GM06990 (cell line): ENCODE data around the gene RPTOR.

Experiments used
- DNase-seq: peaks from one replicate; pipeline ENCODE4 v3.0.0-alpha.2; 2011; ENCODE audit not compliant: insufficient read length; ENCODE audit errors: extremely low read depth
- H3K27me3 ChIP-seq: replicated peaks from 2 replicates; pipeline ENCODE4 v1.6.0; 2011; ENCODE audit warnings: low read length; ENCODE audit not compliant: control insufficient read depth, insufficient read depth
- H3K36me3 ChIP-seq: 2 replicates; pipeline ENCODE4 v1.5.1; 2011; ENCODE audit warnings: low read length; ENCODE audit not compliant: control insufficient read depth, insufficient read depth
- H3K4me3 ChIP-seq: replicated peaks from 2 replicates; pipeline ENCODE4 v1.5.1; 2011; ENCODE audit warnings: low read depth, mild to moderate bottlenecking, control low read depth, low read length
- CTCF ChIP-seq: IDR thresholded peaks from 2 replicates; pipeline ENCODE4 v1.5.1; 2011; ENCODE audit warnings: low read length, control low read depth, mild to moderate bottlenecking, inconsistent platforms; ENCODE audit not compliant: insufficient read depth, poor library complexity, severe bottlenecking

RPTOR gene

GRCh38 chr17:80925688-80926335 is 381.2 kb downstream of the RPTOR start:
- no peak for DNase-seq
- Histone ChIP-seq H3K36me3 (peaks cover 19% of the 10 kb centered on the region), H3K27me3 (no peaks in the 10 kb centered on the region), H3K4me3 (no peak overlapping the region)
- TF ChIP-seq CTCF, result no peak

DNA sequence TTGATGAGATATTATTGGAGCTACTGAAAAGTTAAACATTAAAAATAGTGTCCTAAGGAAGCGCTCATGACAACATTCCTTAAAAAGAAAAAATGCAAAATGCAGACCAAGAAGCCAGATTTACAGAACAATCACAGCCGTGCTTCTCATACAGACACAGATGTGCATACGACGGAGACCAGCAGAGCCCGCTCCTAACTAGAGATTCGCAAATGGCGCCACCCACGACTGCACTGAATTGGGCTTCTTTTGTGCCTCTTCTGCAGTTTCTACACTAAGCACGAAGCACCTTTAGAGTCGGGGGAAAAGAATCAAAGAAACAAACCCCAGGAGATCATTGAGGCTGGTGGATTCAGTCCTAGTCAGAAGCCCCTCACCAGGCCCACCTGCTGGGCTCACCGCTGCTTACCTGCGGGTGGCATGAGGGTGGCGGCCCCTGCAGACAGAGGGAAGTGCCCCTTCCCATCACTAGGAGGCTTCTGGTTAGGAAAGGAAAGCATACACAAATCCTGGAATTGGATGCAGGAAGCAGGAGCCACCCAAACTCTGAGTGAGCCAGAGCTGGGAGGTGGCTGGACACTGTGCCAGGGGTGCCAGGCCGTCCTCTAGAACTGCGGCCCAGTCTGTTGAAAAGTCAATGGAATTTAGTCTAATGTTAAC is 382.1 kb downstream of the RPTOR start:
- Histone ChIP-seq H3K27me3 (no peaks in the 10 kb centered on the region), H3K36me3 (peaks cover 19% of the 10 kb centered on the region), H3K4me3 (no peak overlapping the region)
- no peak for DNase-seq
- no peak for TF ChIP-seq CTCF

DNA sequence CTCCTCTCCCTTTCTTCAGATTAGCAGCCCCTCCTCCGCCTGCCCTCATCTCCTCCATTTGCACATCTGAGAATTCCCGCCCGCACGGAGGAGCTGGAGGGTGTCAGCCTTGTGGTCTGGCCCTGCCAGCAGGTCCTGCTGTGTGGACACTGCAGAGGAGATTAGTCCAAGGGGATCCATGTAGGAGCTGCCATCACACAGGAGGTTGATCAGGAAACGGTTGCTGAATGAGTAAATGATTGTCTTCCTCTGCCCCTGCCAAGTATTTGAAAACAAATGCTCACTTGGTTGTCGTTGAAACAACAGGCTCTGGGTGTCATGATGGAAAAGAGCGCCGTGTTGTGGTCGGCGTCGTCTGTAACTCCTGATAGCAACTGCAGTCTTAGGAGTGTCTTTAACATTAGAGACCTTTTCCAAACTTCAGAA is 383.2 kb downstream of the RPTOR start:
- DNase-seq, result no peak
- H3K36me3 ChIP-seq, result peaks cover 19% of the 10 kb centered on the region
- H3K27me3 ChIP-seq, result no peaks in the 10 kb centered on the region
- no peak overlapping the region for H3K4me3 ChIP-seq
- TF ChIP-seq CTCF, result no peak

GRCh38 chr17:80929449-80929848 is 384.8 kb downstream of the RPTOR start:
- Histone ChIP-seq H3K27me3 (no peaks in the 10 kb centered on the region), H3K4me3 (no peak overlapping the region), H3K36me3 (peaks cover 17% of the 10 kb centered on the region)
- DNase-seq, result no peak
- TF ChIP-seq CTCF, result no peak

GRCh38 chr17:80930335-80931279 is 386.0 kb downstream of the RPTOR start:
- H3K4me3 ChIP-seq, result no peak overlapping the region
- no peaks in the 10 kb centered on the region for H3K27me3 ChIP-seq
- TF ChIP-seq CTCF, result no peak
- DNase-seq, result no peak
- peaks cover 10% of the 10 kb centered on the region for H3K36me3 ChIP-seq
